Measurements from ENCODE around the gene CIT. TPM values are rescaled to one million over a fixed set of nuclear protein-coding genes. Genes with fewer than 3 reads are reported as not detected.

CIT gene
- total and polyA plus RNA-seq, 8 donors, result 7.0 to 33.2 (median 20.8) TPM

DNA sequence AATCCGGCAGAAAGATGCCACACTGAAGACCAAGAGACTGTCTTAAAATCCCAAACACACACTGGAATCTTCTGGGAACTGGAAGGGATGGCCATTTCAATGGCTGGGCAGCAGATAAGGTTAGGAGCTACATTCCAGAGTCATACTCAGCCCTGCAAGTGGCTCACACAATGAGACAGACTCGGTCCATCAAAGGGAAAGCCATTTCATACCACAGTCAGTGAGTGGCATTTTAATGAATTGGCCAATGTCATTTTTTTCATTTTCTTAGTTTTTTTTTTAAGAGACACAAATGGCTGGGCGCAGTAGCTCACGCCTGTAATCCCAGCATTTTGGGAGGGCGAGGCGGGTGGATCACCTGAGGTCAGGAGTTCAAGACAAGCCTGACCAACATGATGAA, 17.9 kb downstream of the CIT start:
- no peaks in the 10 kb centered on the region for H3K36me3 ChIP-seq
- ATAC-seq, result no peak
- no peak for TF ChIP-seq CTCF (IDR thresholded peaks at IDR 0.05)
- DNase-seq, result no peak
- H3K9me3 ChIP-seq, result no peaks in the 10 kb centered on the region
- H3K4me1 ChIP-seq, result no peaks in the 10 kb centered on the region
- no peak overlapping the region for H3K4me3 ChIP-seq
- no peak overlapping the region for H3K27ac ChIP-seq
- intact Hi-C loops (cut with DNase I), result no loop called here
- no peaks in the 10 kb centered on the region for H3K27me3 ChIP-seq

DNA sequence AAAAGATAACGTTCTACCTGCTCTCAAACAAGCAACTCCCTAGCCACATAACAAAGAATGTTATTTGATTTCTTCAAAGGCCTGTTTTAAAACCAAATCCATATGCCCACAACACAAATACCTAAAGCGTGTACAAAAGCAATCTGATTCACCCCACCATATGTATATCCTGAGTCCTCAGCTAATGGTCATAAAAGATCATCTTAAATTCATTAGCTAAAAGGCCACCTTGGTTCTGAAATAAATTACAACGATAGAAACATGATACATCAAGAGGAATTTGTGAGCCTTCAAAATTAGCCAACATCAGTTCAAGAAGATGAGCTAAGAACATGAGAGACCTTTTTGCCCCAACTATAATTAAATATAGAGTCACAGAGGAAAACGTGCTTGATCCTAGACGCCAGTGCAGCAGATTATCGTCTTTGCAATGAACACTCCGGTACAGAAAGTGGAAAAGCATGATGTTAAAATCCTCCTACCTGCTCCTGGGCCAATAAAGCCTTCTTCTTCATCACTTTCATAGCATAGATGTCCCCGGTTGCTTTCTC, 20.0 kb downstream of the CIT start:
- Histone ChIP-seq H3K9me3 (no peaks in the 10 kb centered on the region), H3K36me3 (no peaks in the 10 kb centered on the region), H3K4me3 (no peak overlapping the region), H3K27me3 (no peaks in the 10 kb centered on the region), H3K4me1 (no peaks in the 10 kb centered on the region), H3K27ac (no peak overlapping the region)
- intact Hi-C loops (cut with DNase I), result no loop called here
- no peak for TF ChIP-seq CTCF (IDR thresholded peaks at IDR 0.05)
- DNase-seq, result no peak
- no peak for ATAC-seq

GRCh38 chr12:119850330-119850729, 26.8 kb downstream of the CIT start:
- no peaks in the 10 kb centered on the region for H3K27me3 ChIP-seq
- no peaks in the 10 kb centered on the region for H3K9me3 ChIP-seq
- H3K4me3 ChIP-seq, result no peak overlapping the region
- TF ChIP-seq CTCF (IDR thresholded peaks at IDR 0.05), result no peak
- H3K27ac ChIP-seq, result no peak overlapping the region
- intact Hi-C loops (cut with DNase I), result no loop called here
- peaks cover 0 to 8% of the 10 kb centered on the region in 2 donors for H3K36me3 ChIP-seq
- H3K4me1 ChIP-seq, result no peaks in the 10 kb centered on the region
- no peak for ATAC-seq
- no peak for DNase-seq

DNA sequence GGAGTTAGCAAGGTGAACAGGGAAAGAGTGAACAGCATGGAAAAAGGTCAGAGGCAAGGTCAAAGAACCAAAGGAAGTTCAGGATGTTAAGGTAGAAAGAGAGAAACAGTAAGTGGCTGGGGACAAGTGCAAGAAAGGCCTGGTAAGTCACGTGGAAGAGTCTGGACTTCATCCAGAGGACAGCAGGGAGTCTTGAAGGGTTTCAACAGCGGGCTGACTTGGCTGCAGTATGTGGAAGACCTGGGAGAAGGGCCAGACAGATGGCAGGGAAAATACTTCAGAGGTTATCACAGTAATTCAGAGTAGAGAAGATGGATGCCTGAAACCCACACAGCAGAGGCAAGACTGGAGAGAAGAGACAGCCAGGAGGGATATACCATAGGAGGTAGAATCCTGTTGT, 34.0 kb downstream of the CIT start:
- Histone ChIP-seq H3K4me1 (no peaks in the 10 kb centered on the region), H3K27me3 (no peaks in the 10 kb centered on the region), H3K4me3 (no peak overlapping the region), H3K9me3 (no peaks in the 10 kb centered on the region), H3K27ac (no peak overlapping the region), H3K36me3 (no peaks in the 10 kb centered on the region)
- TF ChIP-seq CTCF (IDR thresholded peaks at IDR 0.05), result no peak
- intact Hi-C loops (cut with DNase I), result no loop called here
- no peak for DNase-seq
- peak; percentile 35 for ATAC-seq

DNA sequence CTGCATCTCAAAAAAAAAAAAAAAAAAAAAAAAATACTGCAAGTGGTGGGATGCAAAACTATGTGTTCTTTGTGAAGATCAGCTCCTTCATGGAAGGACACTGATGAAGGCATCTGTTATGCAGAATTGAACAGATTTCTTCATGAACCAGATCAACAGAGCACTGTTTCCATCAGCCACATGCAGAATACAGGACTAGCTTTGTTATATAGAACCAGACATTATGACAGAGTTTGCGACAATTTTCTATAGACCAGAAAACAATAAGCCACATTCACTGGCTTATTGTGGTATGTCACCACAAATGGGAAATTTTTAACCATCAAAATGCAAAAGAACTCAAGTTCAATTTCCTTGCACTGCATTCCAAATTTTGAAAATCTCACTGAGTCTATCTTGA, 34.7 kb downstream of the CIT start:
- Histone ChIP-seq H3K27ac (no peak overlapping the region), H3K4me3 (no peak overlapping the region), H3K9me3 (no peaks in the 10 kb centered on the region), H3K27me3 (no peaks in the 10 kb centered on the region), H3K4me1 (no peaks in the 10 kb centered on the region), H3K36me3 (no peaks in the 10 kb centered on the region)
- no peak for ATAC-seq
- intact Hi-C loops (cut with DNase I), result no loop called here
- TF ChIP-seq CTCF (IDR thresholded peaks at IDR 0.05), result no peak
- DNase-seq, result no peak

Measured in left lung (tissue), 10 donors.